HFFc6 (cell line): Measurements from ENCODE around the gene PLK4. TPM values are rescaled to one million over a fixed set of nuclear protein-coding genes. Genes with fewer than 3 reads are reported as not detected.
"Not testable (repeated sequence)": the region's sequence is repeated elsewhere in the genome, so short reads cannot be mapped to it uniquely, and the experiment has no call there.

Experiments
- DNase-seq: peaks from one replicate; pipeline ENCODE4 v3.0.0-alpha.2; 2018
- H3K27ac Mint-ChIP-seq: 2 replicates; pipeline ENCODE4 v1.8.0; 2020; ENCODE audit warnings: mild to moderate bottlenecking, mixed read lengths
- H3K27me3 Mint-ChIP-seq: 2 replicates; pipeline ENCODE4 v1.8.0; 2021; ENCODE audit warnings: mild to moderate bottlenecking, moderate library complexity, mixed read lengths; ENCODE audit not compliant: insufficient read depth
- H3K36me3 Mint-ChIP-seq: 2 replicates; pipeline ENCODE4 v1.8.0; 2021; ENCODE audit warnings: low read depth, mixed read lengths
- H3K4me1 Mint-ChIP-seq: 2 replicates; pipeline ENCODE4 v1.8.0; 2020; ENCODE audit warnings: low read depth, mixed read lengths
- H3K4me3 Mint-ChIP-seq: 2 replicates; pipeline ENCODE4 v1.8.0; 2020; ENCODE audit warnings: mild to moderate bottlenecking, moderate library complexity, mixed read lengths
- H3K9me3 Mint-ChIP-seq: 2 replicates; pipeline ENCODE4 v1.8.0; 2020; ENCODE audit warnings: mild to moderate bottlenecking, mixed read lengths
- total RNA-seq, 6 experiments: library from RNA; stranded (reverse); fragmentation: NEBNext Ultra II Directional; extraction: Animal tissue kit (Norgen Biotek cat#: 25700); gene quantifications; 2 replicates in 1 of 6; 3 replicates in 5 of 6; pipeline ENCODE4 v1.2.3, GENCODE V29; 2021
- TF ChIP-seq, protein P1 (sequence below): fragments of 200-600 bp; sonication (generic); IDR thresholded peaks from 2 replicates; pipeline ENCODE4 v1.5.0; 2021; ENCODE audit warnings: antibody characterized with exemption, mild to moderate bottlenecking

Gene PLK4
- total RNA-seq, 6 experiments from 2014 or later, result 5.8 to 17.8 (median 14.7) TPM

DNA sequence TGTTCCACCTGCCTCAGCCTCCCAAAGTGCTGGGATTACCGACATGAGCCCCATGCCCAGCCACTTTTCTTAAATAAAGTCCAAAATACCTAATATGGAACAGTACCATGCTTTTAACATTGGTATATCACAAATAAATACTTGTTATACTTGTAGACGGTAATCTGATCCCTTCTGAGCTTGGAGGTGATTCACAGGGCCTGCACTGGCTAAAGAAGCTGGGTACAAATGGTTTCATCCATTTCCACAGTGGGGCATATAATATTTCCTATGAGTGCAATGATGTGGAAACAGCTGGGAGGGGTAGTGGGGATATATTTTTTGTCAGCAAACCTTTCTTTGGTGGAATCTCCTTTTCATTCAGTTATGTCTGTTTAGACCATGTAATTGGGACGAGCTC is 35.8 kb downstream of the PLK4 start:
- no peak overlapping the region for H3K4me3 Mint-ChIP-seq
- no peak for DNase-seq

DNA sequence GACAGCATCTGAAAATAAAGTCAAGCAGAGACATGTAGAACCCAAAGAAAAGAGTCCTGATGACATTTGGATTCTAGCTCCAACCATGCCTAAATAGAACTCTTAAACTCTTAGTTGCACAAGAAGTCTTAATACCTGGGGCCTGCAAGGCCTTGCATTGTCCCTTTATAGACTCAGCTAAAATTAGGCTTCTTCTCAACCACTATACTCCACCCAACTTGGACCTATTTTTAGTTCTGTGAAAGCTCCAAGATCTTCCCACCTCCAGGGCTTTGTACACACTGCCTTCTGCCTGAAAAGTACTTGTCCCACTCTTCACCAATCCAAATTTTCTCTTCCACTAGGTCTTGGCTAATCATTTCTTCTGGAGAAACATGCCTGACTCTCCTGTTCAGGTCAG is 36.5 kb downstream of the PLK4 start:
- H3K4me3 Mint-ChIP-seq, result no peak overlapping the region
- H3K27ac Mint-ChIP-seq, result no peak overlapping the region
- H3K9me3 Mint-ChIP-seq, result no peaks in the 10 kb centered on the region
- H3K27me3 Mint-ChIP-seq, result no peaks in the 10 kb centered on the region
- H3K4me1 Mint-ChIP-seq, result peaks cover 4% of the 10 kb centered on the region; the same call in 1 of the 2 replicates
- H3K36me3 Mint-ChIP-seq, result peaks cover 8% of the 10 kb centered on the region
- TF ChIP-seq, protein P1, sequence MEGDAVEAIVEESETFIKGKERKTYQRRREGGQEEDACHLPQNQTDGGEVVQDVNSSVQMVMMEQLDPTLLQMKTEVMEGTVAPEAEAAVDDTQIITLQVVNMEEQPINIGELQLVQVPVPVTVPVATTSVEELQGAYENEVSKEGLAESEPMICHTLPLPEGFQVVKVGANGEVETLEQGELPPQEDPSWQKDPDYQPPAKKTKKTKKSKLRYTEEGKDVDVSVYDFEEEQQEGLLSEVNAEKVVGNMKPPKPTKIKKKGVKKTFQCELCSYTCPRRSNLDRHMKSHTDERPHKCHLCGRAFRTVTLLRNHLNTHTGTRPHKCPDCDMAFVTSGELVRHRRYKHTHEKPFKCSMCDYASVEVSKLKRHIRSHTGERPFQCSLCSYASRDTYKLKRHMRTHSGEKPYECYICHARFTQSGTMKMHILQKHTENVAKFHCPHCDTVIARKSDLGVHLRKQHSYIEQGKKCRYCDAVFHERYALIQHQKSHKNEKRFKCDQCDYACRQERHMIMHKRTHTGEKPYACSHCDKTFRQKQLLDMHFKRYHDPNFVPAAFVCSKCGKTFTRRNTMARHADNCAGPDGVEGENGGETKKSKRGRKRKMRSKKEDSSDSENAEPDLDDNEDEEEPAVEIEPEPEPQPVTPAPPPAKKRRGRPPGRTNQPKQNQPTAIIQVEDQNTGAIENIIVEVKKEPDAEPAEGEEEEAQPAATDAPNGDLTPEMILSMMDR, result no peak
- no peak for DNase-seq

More for the DNA sequence above, 35.8 kb downstream of the PLK4 start:
- Mint-ChIP-seq H3K27me3 (no peaks in the 10 kb centered on the region), H3K9me3 (no peaks in the 10 kb centered on the region), H3K4me1 (peaks cover 8% of the 10 kb centered on the region; the same call in 1 of the 2 replicates), H3K27ac (no peak overlapping the region), H3K36me3 (peaks cover 8% of the 10 kb centered on the region)
- TF ChIP-seq, protein P1, result no peak

DNA sequence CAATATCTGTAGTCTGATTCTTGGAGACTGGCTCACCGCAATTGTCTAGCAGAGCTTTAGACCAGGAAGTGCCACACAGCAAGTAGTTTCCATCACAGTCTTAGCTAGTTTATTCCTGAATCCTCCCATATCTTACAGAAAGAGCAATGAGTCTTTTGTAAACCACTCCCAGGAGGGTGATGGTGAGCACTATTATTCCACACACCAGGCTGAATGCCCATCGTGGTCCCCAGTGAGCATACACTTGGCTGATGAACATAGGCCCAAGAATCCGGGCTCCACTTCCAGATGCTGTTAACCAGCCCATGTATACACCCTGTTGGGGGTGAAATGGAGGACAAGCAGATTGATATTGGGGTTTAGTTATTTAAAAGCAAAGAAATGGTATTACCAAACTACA is 39.8 kb downstream of the PLK4 start:
- H3K9me3 Mint-ChIP-seq, result no peaks in the 10 kb centered on the region
- H3K27ac Mint-ChIP-seq, result no peak overlapping the region
- TF ChIP-seq, protein P1, result no peak
- no peak for DNase-seq
- no peaks in the 10 kb centered on the region for H3K27me3 Mint-ChIP-seq
- no peak overlapping the region for H3K4me3 Mint-ChIP-seq
- H3K36me3 Mint-ChIP-seq, result peaks cover 16% of the 10 kb centered on the region
- no peaks in the 10 kb centered on the region for H3K4me1 Mint-ChIP-seq

DNA sequence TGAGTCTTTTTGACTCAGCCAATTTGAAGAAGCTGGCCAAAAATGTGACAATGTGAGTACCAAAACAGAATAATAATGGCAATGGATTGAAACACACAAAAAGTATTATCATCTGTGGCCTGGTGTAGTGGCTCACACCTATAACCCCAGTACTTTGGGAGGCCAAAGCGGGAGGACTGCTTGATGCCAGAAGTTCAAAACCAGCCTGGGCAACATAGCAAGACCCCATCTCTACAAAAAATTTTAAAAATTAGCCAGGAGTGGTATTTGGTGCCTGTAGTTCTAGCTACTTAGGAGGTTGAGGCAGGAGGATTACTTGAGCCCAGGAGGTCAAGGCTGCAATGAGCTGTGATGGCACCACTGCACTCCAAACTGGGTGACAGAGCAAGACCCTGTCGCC is 41.5 kb downstream of the PLK4 start:
- peaks cover 22% of the 10 kb centered on the region for H3K36me3 Mint-ChIP-seq
- no peak for DNase-seq
- H3K27me3 Mint-ChIP-seq, result no peaks in the 10 kb centered on the region
- TF ChIP-seq, protein P1, result no peak
- no peak overlapping the region for H3K27ac Mint-ChIP-seq
- H3K4me3 Mint-ChIP-seq, result no peak overlapping the region
- H3K4me1 Mint-ChIP-seq, result no peaks in the 10 kb centered on the region
- H3K9me3 Mint-ChIP-seq, result no peaks in the 10 kb centered on the region

DNA sequence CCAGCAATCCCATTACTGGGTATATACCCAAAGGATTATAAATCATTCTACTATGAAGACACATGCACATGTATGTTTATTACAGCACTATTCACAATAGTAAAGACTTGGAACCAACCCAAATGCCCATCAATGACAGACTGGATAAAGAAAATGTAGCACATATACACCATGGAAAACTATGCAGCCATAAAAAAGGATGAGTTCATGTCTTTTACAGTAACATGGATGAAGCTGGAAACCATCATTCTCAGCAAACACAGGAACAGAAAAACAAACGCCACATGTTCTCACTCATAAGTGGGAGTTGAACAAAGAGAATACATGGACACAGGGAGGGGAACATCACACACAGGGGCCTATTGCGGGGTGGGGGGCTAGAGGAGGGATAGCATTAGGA is 45.0 kb downstream of the PLK4 start:
- H3K27me3 Mint-ChIP-seq, H3K9me3 Mint-ChIP-seq, H3K4me1 Mint-ChIP-seq, DNase-seq, H3K27ac Mint-ChIP-seq, H3K4me3 Mint-ChIP-seq: not testable (repeated sequence)
- peaks cover 19% of the 10 kb centered on the region for H3K36me3 Mint-ChIP-seq

DNA sequence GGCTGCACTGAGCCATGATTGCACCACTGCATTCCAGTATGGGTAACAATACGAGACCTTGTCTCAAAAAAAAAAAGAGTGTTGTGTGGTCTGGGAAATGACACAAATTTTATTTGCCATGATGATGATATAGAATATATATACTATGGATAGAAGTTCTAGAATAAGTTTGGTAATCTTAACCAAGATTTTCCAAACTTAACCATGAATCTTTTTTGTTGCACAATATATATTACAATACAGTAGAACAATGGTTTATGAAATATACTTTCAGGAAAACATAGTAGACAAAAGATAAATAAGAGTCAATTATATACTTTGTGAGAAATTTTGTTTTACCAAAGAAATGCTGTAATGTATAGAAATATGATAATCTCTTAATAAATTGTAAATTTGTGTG is 49.5 kb downstream of the PLK4 start:
- H3K27me3 Mint-ChIP-seq, result no peaks in the 10 kb centered on the region
- no peak overlapping the region for H3K27ac Mint-ChIP-seq
- no peak overlapping the region for H3K4me3 Mint-ChIP-seq
- no peak for DNase-seq
- peaks cover 15% of the 10 kb centered on the region for H3K36me3 Mint-ChIP-seq
- TF ChIP-seq, protein P1, result no peak
- H3K4me1 Mint-ChIP-seq, result no peaks in the 10 kb centered on the region
- no peaks in the 10 kb centered on the region for H3K9me3 Mint-ChIP-seq

DNA sequence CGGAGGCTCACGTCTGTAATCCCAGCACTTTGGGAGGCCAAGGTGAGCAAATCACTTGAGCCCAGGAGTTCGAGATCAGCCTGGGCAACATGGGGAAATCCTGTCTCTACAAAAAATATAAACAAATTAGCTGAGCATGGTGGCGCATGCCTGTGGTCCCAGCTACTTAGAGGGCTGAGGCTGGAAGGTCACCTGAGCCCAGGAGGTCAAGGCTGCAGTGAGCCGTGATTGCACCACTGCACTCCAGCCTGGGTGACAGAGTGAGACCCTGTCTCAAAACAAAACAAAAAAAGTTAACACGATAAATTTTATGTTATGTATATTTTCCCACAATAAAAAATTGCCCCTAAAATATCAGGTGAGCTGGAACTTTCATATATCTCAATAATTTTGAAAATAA is 51.1 kb downstream of the PLK4 start:
- not testable (repeated sequence) for H3K27me3 Mint-ChIP-seq, H3K4me1 Mint-ChIP-seq, H3K36me3 Mint-ChIP-seq, H3K27ac Mint-ChIP-seq, DNase-seq, H3K4me3 Mint-ChIP-seq, H3K9me3 Mint-ChIP-seq
